Adrenal gland (tissue), 12 donors: ENCODE results near the gene RCN2. TPM values are rescaled to one million over a fixed set of nuclear protein-coding genes. Genes with fewer than 3 reads are reported as not detected.

Source experiments
- DNase-seq, 7 donors: peaks; one replicate each; pipeline ENCODE4 v3.0.0-alpha.2; 2019 to 2020
- H3K27ac ChIP-seq, 5 donors: fragments of 200-600 bp; sonication (generic) in 4 of 5; 1 replicate in 3 of 5; 2 replicates in 2 of 5; pipeline versions ENCODE4 v1.5.1 to v1.8.0; 2016 to 2020; ENCODE audit warnings: mild to moderate bottlenecking in 1 of 5
- H3K27me3 ChIP-seq: fragments of 200-600 bp; 2 replicates; pipeline ENCODE4 v1.8.0; 2021
- H3K36me3 ChIP-seq, 2 donors: fragments of 200-600 bp; replicated peaks in 1 of 2; 1 replicate in 1 of 2; 2 replicates in 1 of 2; pipeline versions ENCODE4 v1.5.1 to v1.8.0; 2018 to 2022
- H3K4me1 ChIP-seq, 2 donors: fragments of 200-600 bp; replicated peaks in 1 of 2; 1 replicate in 1 of 2; 2 replicates in 1 of 2; pipeline versions ENCODE4 v1.5.1 to v1.8.0; 2018 to 2021
- H3K4me3 ChIP-seq, 4 donors: fragments of 200-600 bp; sonication (generic) in 3 of 4; one replicate each; pipeline ENCODE4 v1.5.1; 2016 to 2018
- H3K9me3 ChIP-seq, 3 donors: fragments of 200-600 bp; sonication (generic) in 1 of 3; replicated peaks in 1 of 3; 1 replicate in 2 of 3; 2 replicates in 1 of 3; pipeline versions ENCODE4 v1.5.1 to v1.8.0; 2016 to 2021
- POLR2A ChIP-seq, 2 donors: fragments of 450-650 bp; IDR thresholded peaks; one replicate each; pipeline ENCODE4 v1.6.1; 2017; ENCODE audit warnings: antibody characterized with exemption in 2 of 2, mild to moderate bottlenecking in 2 of 2, moderate library complexity in 1 of 2
- WGBS, 4 donors: extraction: QIAGEN DNeasy Blood & Tissue Kit in 2 of 4; methylation state at CpG; one replicate each; pipeline versions ENCODE4 v1.1.5 to v1.1.7; 2013 to 2017; 5-methylcytosine and 5-hydroxymethylcytosine counted together
- intact Hi-C, 2 donors: fragments of 100-400 bp; cut with DNase I; formaldehyde crosslinking; loops; one replicate each; pipeline versions ENCODE4 v1.14.1 to v1.15.0; 2022 to 2023
- polyA plus RNA-seq, 3 donors: library from polyadenylated mRNA; stranded (reverse); fragments of 200-250 nt in 2 of 3; fragments of 350-450 nt in 1 of 3; fragmentation: Illumina TruSeq in 1 of 3; extraction: RNeasy Lipid Tissue Mini Kit (QIAGEN cat#74804) in 1 of 3; gene quantifications; one replicate each; pipeline ENCODE4 v1.2.3, GENCODE V29; 2013 to 2014
- total RNA-seq, 9 donors: library from RNA; depleted of rRNA in 4 of 9; stranded (reverse); fragments of >200 nt in 4 of 9; fragments of 120-200 nt in 1 of 9; fragmentation: NEBNext Ultra II Directional in 1 of 9; extraction: Animal tissue kit (Norgen Biotek cat#: 25700) in 1 of 9; gene quantifications; one replicate each; pipeline versions ENCODE4 v1.1.0 to v1.2.4, GENCODE V29; 2013 to 2023
- TF ChIP-seq, protein P1 (sequence below), 6 experiments: fragments of 450-650 bp in 4 of 6; fragments of 200-600 bp in 2 of 6; sonication (generic) in 1 of 6; IDR thresholded peaks; 1 replicate in 5 of 6; 2 replicates in 1 of 6; pipeline versions ENCODE4 v1.5.1 to v1.8.0; 2016 to 2021; ENCODE audit warnings: antibody characterized with exemption in 6 of 6, mild to moderate bottlenecking in 2 of 6, moderate library complexity in 1 of 6
- donor health status: healthy with polysubstance abuse.
- donor health status: Bipolar disorder and iron deficiency.
- donor health status: DM: yes; HTN: yes; CAD: no.
- donor health status: DM: no; HTN: no; CAD: no.
- donor health status: DM: no; HTN: no; CAD: no.
- donor health status: DM: yes; HTN: yes; CAD: no.

RCN2 gene
- total and polyA plus RNA-seq, 12 donors = 9.7 to 58.6 (median 30.5) TPM

- no peak for DNase-seq
- H3K36me3 ChIP-seq = no peaks in the 10 kb centered on the region
- H3K4me1 ChIP-seq = peaks cover 0 to 7% of the 10 kb centered on the region in 2 donors
- no peaks in the 10 kb centered on the region for H3K27me3 ChIP-seq
- TF ChIP-seq, protein P1, sequence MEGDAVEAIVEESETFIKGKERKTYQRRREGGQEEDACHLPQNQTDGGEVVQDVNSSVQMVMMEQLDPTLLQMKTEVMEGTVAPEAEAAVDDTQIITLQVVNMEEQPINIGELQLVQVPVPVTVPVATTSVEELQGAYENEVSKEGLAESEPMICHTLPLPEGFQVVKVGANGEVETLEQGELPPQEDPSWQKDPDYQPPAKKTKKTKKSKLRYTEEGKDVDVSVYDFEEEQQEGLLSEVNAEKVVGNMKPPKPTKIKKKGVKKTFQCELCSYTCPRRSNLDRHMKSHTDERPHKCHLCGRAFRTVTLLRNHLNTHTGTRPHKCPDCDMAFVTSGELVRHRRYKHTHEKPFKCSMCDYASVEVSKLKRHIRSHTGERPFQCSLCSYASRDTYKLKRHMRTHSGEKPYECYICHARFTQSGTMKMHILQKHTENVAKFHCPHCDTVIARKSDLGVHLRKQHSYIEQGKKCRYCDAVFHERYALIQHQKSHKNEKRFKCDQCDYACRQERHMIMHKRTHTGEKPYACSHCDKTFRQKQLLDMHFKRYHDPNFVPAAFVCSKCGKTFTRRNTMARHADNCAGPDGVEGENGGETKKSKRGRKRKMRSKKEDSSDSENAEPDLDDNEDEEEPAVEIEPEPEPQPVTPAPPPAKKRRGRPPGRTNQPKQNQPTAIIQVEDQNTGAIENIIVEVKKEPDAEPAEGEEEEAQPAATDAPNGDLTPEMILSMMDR (IDR thresholded peaks at IDR 0.05) = no peak
- TF ChIP-seq POLR2A (IDR thresholded peaks at IDR 0.05) = no peak
- H3K9me3 ChIP-seq = no peaks in the 10 kb centered on the region
- 54 to 64% (median 58%) methylated on average over 2 of the region's 2 CpGs for WGBS, 4 donors
- H3K4me3 ChIP-seq = no peak overlapping the region
- intact Hi-C loops = no loop called here
- H3K27ac ChIP-seq = no peak overlapping the region
These were observed 23.2 kb downstream of the RCN2 start for GRCh38 chr15:76954744-76955143.

DNA sequence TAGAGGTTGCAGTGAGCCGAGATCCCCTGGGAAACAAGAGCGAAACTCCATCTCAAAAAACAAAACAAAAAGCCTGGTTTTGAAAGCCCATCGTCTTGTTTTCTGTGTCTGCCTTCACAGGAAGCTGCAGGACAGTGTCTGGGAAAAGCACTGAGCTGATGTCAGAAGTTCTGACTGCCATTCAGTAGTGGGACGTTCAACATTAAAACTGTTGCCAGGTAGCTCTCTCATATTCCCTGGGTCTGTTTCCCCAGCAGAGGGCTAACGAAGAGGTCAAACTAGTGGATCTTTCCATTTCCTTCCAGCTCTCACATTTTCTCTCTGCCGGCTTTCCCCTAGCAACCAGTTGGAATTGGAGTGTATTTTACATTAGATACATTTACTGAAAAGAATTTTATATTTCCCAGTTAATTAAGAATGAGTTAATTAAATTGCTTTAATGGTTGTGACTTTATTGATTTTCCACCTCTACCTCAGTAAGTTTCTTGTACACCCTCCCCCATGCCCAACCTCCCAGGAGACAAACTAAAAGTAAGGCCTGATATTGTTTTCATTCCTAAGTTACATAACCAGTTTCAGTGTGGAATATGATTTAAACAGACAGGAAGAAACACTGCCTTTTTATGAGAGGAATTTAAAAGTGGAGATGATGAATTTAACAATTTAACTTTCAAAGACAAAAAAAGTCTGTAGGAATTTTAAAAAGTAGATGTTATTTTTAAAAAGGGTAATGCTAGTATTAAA, 29.9 kb downstream of the RCN2 start:
- no peak for DNase-seq
- Histone ChIP-seq H3K9me3 (no peaks in the 10 kb centered on the region), H3K27me3 (no peaks in the 10 kb centered on the region), H3K4me1 (no peaks in the 10 kb centered on the region), H3K27ac (no peak overlapping the region), H3K4me3 (no peak overlapping the region), H3K36me3 (no peaks in the 10 kb centered on the region)
- WGBS, 4 donors = 66 to 77% (median 70%) methylated on average over 6 of the region's 6 CpGs
- intact Hi-C loops = no loop called here
- TF ChIP-seq POLR2A (IDR thresholded peaks at IDR 0.05) = no peak
- TF ChIP-seq, protein P1 (IDR thresholded peaks at IDR 0.05) = no peak

GRCh38 chr15:76962337-76963013, 30.9 kb downstream of the RCN2 start:
- no peak overlapping the region for H3K27ac ChIP-seq
- DNase-seq = no peak
- H3K4me3 ChIP-seq = no peak overlapping the region
- TF ChIP-seq, protein P1 (IDR thresholded peaks at IDR 0.05) = no peak
- no peak for TF ChIP-seq POLR2A (IDR thresholded peaks at IDR 0.05)
- no peaks in the 10 kb centered on the region for H3K27me3 ChIP-seq
- WGBS, 4 donors = 83 to 88% (median 86%) methylated on average over 9 of the region's 9 CpGs
- intact Hi-C loops = no loop called here
- no peaks in the 10 kb centered on the region for H3K9me3 ChIP-seq
- no peaks in the 10 kb centered on the region for H3K36me3 ChIP-seq
- no peaks in the 10 kb centered on the region for H3K4me1 ChIP-seq

DNA sequence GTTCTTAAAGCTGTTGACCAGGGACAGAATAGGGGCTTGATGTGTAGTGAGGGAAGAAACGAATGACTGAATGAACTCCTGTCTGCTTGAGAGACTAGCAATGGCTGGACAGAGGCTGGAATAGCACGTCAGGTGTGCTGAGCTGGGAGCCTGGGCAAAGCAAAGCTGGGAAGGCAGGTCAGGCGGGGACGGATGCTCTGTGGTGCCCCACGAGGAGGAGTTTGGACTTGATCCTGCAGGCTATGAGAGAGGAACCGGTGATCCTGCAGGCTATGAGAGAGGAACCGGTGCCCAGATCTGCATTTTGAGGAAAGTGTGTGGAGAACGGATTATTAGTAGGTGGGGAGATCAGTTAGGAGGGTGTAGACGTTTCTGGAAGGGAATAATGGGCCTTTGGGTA, 32.0 kb downstream of the RCN2 start:
- DNase-seq = no peak
- no peaks in the 10 kb centered on the region for H3K4me1 ChIP-seq
- WGBS, 4 donors = 69 to 74% (median 71%) methylated on average over 9 of the region's 9 CpGs
- no peaks in the 10 kb centered on the region for H3K9me3 ChIP-seq
- no peak overlapping the region for H3K27ac ChIP-seq
- no peaks in the 10 kb centered on the region for H3K36me3 ChIP-seq
- no peak for TF ChIP-seq POLR2A (IDR thresholded peaks at IDR 0.05)
- TF ChIP-seq, protein P1 (IDR thresholded peaks at IDR 0.05) = no peak
- H3K4me3 ChIP-seq = no peak overlapping the region
- intact Hi-C loops = no loop called here
- no peaks in the 10 kb centered on the region for H3K27me3 ChIP-seq
